Ishikawa (cell line): ENCODE data around the gene PLAGL2.

Experiments
- CREB1 ChIP-seq: IDR thresholded peaks from 2 replicates; pipeline ENCODE4 v1.6.1; 2012; ENCODE audit warnings: low read depth
- EGR1 ChIP-seq: IDR thresholded peaks from 2 replicates; pipeline ENCODE4 v1.6.1; 2012
- EP300 ChIP-seq: IDR thresholded peaks from 2 replicates; pipeline ENCODE4 v1.6.1; 2012; ENCODE audit warnings: borderline replicate concordance
- FOXM1 ChIP-seq: IDR thresholded peaks from 2 replicates; pipeline ENCODE4 v1.6.1; 2012; ENCODE audit warnings: low read depth, borderline replicate concordance
- NFIC ChIP-seq: IDR thresholded peaks from 2 replicates; pipeline ENCODE4 v1.6.1; 2012
- RAD21 ChIP-seq: IDR thresholded peaks from 2 replicates; pipeline ENCODE4 v1.6.1; 2012; ENCODE audit warnings: low read depth
- TAF1 ChIP-seq: IDR thresholded peaks from 2 replicates; pipeline ENCODE4 v1.6.1; 2012; ENCODE audit warnings: low read depth, mild to moderate bottlenecking
- TCF12 ChIP-seq: IDR thresholded peaks from 2 replicates; pipeline ENCODE4 v1.6.1; 2012; ENCODE audit warnings: low read depth
- TEAD4 ChIP-seq: IDR thresholded peaks from 2 replicates; pipeline ENCODE4 v1.6.1; 2012
- USF1 ChIP-seq: IDR thresholded peaks from 2 replicates; pipeline ENCODE4 v1.6.1; 2012
- YY1 ChIP-seq: IDR thresholded peaks from 2 replicates; pipeline ENCODE4 v1.6.1; 2012; ENCODE audit warnings: low read depth
- ZBTB7A ChIP-seq: IDR thresholded peaks from 2 replicates; pipeline ENCODE4 v1.6.1; 2012; ENCODE audit warnings: low read depth
- TF ChIP-seq, protein P1 (sequence below): IDR thresholded peaks from 2 replicates; pipeline ENCODE4 v1.6.1; 2012; ENCODE audit warnings: low read depth, mild to moderate bottlenecking
- TF ChIP-seq, protein P2 (sequence below): IDR thresholded peaks from 2 replicates; pipeline ENCODE4 v1.6.1; 2012

GRCh38 chr20:32235331-32236047, 27.9 kb upstream of the PLAGL2 start:
- TF ChIP-seq EP300, result no peak
- TF ChIP-seq RAD21, result no peak
- TF ChIP-seq FOXM1, result no peak
- no peak for TF ChIP-seq NFIC
- TF ChIP-seq, protein P1, sequence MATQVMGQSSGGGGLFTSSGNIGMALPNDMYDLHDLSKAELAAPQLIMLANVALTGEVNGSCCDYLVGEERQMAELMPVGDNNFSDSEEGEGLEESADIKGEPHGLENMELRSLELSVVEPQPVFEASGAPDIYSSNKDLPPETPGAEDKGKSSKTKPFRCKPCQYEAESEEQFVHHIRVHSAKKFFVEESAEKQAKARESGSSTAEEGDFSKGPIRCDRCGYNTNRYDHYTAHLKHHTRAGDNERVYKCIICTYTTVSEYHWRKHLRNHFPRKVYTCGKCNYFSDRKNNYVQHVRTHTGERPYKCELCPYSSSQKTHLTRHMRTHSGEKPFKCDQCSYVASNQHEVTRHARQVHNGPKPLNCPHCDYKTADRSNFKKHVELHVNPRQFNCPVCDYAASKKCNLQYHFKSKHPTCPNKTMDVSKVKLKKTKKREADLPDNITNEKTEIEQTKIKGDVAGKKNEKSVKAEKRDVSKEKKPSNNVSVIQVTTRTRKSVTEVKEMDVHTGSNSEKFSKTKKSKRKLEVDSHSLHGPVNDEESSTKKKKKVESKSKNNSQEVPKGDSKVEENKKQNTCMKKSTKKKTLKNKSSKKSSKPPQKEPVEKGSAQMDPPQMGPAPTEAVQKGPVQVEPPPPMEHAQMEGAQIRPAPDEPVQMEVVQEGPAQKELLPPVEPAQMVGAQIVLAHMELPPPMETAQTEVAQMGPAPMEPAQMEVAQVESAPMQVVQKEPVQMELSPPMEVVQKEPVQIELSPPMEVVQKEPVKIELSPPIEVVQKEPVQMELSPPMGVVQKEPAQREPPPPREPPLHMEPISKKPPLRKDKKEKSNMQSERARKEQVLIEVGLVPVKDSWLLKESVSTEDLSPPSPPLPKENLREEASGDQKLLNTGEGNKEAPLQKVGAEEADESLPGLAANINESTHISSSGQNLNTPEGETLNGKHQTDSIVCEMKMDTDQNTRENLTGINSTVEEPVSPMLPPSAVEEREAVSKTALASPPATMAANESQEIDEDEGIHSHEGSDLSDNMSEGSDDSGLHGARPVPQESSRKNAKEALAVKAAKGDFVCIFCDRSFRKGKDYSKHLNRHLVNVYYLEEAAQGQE, result no peak
- no peak for TF ChIP-seq TCF12
- TF ChIP-seq ZBTB7A, result no peak
- no peak for TF ChIP-seq USF1
- TF ChIP-seq TAF1, result no peak
- no peak for TF ChIP-seq CREB1
- TF ChIP-seq, protein P2, sequence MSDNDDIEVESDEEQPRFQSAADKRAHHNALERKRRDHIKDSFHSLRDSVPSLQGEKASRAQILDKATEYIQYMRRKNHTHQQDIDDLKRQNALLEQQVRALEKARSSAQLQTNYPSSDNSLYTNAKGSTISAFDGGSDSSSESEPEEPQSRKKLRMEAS, result no peak
- TF ChIP-seq YY1, result no peak
- TF ChIP-seq EGR1, result no peak
- no peak for TF ChIP-seq TEAD4
